ENCODE results near the gene HDGFL2.

Gene HDGFL2

GRCh38 chr19:4531562-4532165 is 59.6 kb downstream of the HDGFL2 start:
- Histone ChIP-seq H3K27ac (no peak overlapping the region), H3K4me3 (no peak overlapping the region)
- no peak for TF ChIP-seq CTCF (IDR thresholded peaks at IDR 0.05)
- no peak for DNase-seq (ENCODE audit: low spot score)

GRCh38 chr19:4533334-4533733 is 61.2 kb downstream of the HDGFL2 start:
- TF ChIP-seq CTCF (IDR thresholded peaks at IDR 0.05), result no peak
- Histone ChIP-seq H3K4me3 (no peak overlapping the region), H3K27ac (no peak overlapping the region)
- DNase-seq (ENCODE audit: low spot score), result no peak

- H3K27ac ChIP-seq, result no peak overlapping the region
These were observed 61.8 kb downstream of the HDGFL2 start for GRCh38 chr19:4533835-4534424.

GRCh38 chr19:4534836-4535658 is 63.0 kb downstream of the HDGFL2 start, which contains the start of gene PLIN5:
Gene PLIN5 (minus strand): TSS chr19:4535224. CDS start chr19:4534074, 1,150 bp downstream.
- no peak within 1 kb of the TSS for H3K27ac ChIP-seq
- no peak for TF ChIP-seq CTCF (IDR thresholded peaks at IDR 0.05)
- no peak for DNase-seq (ENCODE audit: low spot score)
- H3K4me3 ChIP-seq, result peak within 1 kb of the TSS; percentile 49

More at GRCh38 chr19:4533835-4534424, 61.8 kb downstream of the HDGFL2 start:
- no peak for DNase-seq (ENCODE audit: low spot score)
- no peak for TF ChIP-seq CTCF (IDR thresholded peaks at IDR 0.05)
- H3K4me3 ChIP-seq, result no peak overlapping the region

- no peak for DNase-seq (ENCODE audit: low spot score)
- no peak overlapping the region for H3K27ac ChIP-seq
- H3K4me3 ChIP-seq, result no peak overlapping the region
- no peak for TF ChIP-seq CTCF (IDR thresholded peaks at IDR 0.05)
These were observed 64.7 kb downstream of the HDGFL2 start for GRCh38 chr19:4536798-4537197.

GRCh38 chr19:4537953-4538600 is 66.0 kb downstream of the HDGFL2 start:
- DNase-seq (ENCODE audit: low spot score), result no peak

More at GRCh38 chr19:4537953-4538600, 66.0 kb downstream of the HDGFL2 start:
- no peak overlapping the region for H3K4me3 ChIP-seq
- TF ChIP-seq CTCF (IDR thresholded peaks at IDR 0.05), result no peak
- H3K27ac ChIP-seq, result no peak overlapping the region
